PFSK-1 (cell line): Measurements from ENCODE around the gene GNGT2.

Experiments used
- POLR2AphosphoS5 ChIP-seq: IDR thresholded peaks from 2 replicates; pipeline ENCODE4 v1.6.1; 2012; ENCODE audit warnings: low read depth, mild to moderate bottlenecking, control low read depth, low read length, moderate library complexity
- SIN3A ChIP-seq: IDR thresholded peaks from 2 replicates; pipeline ENCODE4 v1.6.1; 2012; ENCODE audit warnings: mild to moderate bottlenecking, low read length, moderate library complexity, borderline replicate concordance; ENCODE audit not compliant: insufficient read depth
- TAF1 ChIP-seq: IDR thresholded peaks from 2 replicates; pipeline ENCODE4 v1.6.1; 2012; ENCODE audit warnings: low read length, control low read depth, borderline replicate concordance; ENCODE audit not compliant: insufficient read depth

GRCh38 chr17:49241040-49241439 lies 30.7 kb upstream of the GNGT2 start:
- TF ChIP-seq SIN3A (no peak), POLR2AphosphoS5 (no peak), TAF1 (no peak)
